GM12892 (cell line): ENCODE measurements around the gene SAMD4A.

Source experiments
- DNase-seq: peaks from one replicate; pipeline ENCODE4 v3.0.0; 2011; ENCODE audit not compliant: insufficient read length
- FAIRE-seq: peaks from 2 replicates; lab custom pipeline; 2011; peaks lifted over from hg19 to GRCh38; lab: Jason Lieb, UNC
- POLR2A ChIP-seq: IDR thresholded peaks from 2 replicates; pipeline ENCODE4 v1.6.1; 2011; ENCODE audit warnings: low read depth, low read length, control low read depth
- POLR2AphosphoS5 ChIP-seq: IDR thresholded peaks from 2 replicates; pipeline ENCODE4 v1.6.1; 2011; ENCODE audit warnings: low read depth, low read length, control low read depth
- TAF1 ChIP-seq: IDR thresholded peaks from 2 replicates; pipeline ENCODE4 v1.6.1; 2011; ENCODE audit warnings: low read depth, mild to moderate bottlenecking, control low read depth, low read length, borderline replicate concordance

SAMD4A gene

GRCh38 chr14:54815515-54815914 lies 248.6 kb downstream of the SAMD4A start:
- DNase-seq, result no peak
- no peak for FAIRE-seq
- TF ChIP-seq POLR2A, result no peak
- TF ChIP-seq POLR2AphosphoS5, result no peak
- no peak for TF ChIP-seq TAF1

- TF ChIP-seq POLR2AphosphoS5 (no peak), TAF1 (no peak), POLR2A (no peak)
- FAIRE-seq (no peak), DNase-seq (no peak)
Measured at GRCh38 chr14:54816450-54816849, 249.5 kb downstream of the SAMD4A start.

DNA sequence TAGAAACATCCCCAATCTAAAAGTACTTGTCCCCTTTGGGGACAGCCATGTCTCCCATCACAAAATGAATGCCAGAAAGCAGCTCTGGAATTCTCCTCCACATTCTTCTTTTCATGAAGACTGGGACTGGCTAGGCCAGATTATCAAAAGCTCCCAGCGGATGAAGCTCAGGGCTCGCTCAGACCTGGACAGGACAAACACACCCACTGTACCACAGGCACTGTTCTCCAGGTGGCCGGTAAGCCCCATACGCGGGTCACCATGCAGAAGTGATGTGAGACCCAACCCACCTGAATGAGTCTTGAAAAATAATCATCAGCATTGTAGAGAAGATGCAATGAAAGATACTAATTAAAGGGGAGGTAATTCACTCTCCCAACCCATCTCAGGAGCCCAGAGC lies 250.6 kb downstream of the SAMD4A start:
- no peak for DNase-seq
- TF ChIP-seq TAF1, result no peak
- no peak for TF ChIP-seq POLR2A
- no peak for TF ChIP-seq POLR2AphosphoS5
- no peak for FAIRE-seq

DNA sequence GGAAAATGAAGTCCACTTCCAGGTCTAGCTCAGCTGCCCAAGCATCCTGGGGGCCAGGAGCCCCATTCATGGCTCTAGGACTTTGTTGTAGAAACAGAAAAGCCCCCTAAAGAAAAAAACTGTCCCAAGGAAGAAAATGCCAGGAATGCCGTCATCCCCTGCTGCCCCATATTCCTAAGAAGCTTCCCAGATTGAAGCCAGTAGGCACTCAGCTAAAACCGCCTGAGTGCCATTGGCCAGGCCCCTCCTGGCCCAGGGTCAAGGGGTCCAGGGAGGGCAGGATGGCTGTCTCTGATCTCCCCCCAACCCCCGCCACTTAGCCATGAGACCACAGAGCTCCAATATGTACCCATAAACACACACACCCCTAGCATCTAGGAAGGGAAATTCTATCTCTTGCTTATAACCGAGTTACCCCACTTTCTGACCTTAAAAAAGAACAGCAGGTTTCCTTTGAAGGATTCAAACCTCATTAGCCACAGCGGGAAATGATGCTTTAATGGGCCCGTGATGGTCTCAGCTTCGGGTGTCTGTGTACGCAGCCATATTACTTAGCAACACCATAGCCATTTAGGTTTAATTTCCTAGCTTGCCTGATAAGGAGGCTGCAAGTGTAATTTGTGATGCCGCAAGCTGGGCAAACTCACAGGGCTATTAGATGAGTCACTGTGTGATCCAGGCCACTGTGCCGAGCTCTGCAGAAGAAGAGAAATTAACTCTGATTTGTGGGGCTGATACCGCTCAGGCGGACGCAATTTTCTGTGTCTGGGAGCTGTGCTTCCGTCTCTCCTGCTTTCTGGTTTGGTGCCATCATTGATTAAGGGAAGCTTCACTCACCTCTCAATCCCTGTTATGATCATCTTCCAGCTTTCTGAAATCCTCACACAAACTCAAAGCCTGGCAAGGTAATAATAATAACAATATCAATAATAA lies 251.5 kb downstream of the SAMD4A start:
- no peak for FAIRE-seq
- TF ChIP-seq TAF1 (no peak), POLR2AphosphoS5 (no peak), POLR2A (no peak)
- DNase-seq, result no peak

GRCh38 chr14:54822685-54823084 lies 255.8 kb downstream of the SAMD4A start:
- no peak for TF ChIP-seq POLR2AphosphoS5
- no peak for TF ChIP-seq POLR2A
- TF ChIP-seq TAF1, result no peak
- DNase-seq, result no peak
- FAIRE-seq, result no peak

DNA sequence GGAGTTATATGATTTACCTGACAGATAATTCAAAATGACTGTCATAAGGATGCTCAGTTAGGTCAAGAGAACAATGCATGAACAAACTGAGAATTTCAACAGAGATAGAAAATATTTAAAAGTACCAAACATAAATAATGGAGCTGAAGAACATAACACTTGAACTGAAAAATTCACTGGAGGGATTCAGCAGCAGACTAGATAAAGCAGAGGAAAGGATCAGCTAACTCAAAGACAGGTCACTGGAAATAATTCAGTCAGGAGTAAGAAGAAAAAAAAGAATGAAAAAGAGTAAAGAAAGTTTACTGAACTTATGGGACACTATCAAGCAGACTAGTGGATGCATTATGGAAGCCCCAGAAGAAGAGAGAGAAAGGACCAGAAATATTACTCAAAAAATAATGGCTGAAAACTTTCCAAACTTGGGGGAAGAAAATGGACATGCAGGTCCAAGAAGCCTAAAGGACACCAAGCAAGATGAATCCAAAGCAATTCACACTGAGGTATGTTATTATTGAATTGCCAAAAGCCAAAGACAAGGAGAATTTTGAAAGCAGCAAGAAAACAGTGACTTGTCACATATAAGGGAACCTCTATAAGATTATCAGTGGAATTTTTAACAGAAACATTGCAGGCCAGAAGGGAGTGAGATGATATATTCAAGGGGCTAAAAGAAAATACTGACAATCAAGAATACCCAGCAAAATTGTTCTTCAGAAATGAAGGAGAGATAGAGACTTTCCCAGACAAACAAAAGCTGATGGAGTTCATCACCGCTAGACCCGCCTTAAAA lies 257.0 kb downstream of the SAMD4A start:
- DNase-seq (no peak), FAIRE-seq (no peak)
- TF ChIP-seq TAF1 (no peak), POLR2A (no peak), POLR2AphosphoS5 (no peak)

DNA sequence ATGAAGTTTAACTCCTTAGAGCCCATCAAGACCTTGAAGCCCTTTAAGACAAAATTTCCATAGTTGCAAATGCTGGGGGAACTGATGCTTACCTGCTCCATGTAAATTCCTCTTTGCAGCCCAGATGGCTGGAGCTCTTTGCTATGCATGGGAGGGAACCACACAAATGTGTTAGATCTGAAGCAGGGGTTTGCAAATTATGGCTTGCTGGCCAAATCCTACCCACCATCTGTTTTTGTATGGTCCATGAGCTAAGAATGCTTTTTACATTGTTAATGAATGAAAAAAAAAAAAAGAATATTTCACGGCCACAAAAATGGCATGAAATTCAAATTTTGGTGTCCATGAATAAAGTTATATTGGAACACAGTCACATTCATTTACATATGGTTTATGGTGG lies 261.1 kb downstream of the SAMD4A start:
- no peak for TF ChIP-seq POLR2AphosphoS5
- TF ChIP-seq TAF1, result no peak
- no peak for TF ChIP-seq POLR2A
- no peak for DNase-seq
- no peak for FAIRE-seq

GRCh38 chr14:54829486-54830224 lies 262.7 kb downstream of the SAMD4A start:
- DNase-seq (no peak), FAIRE-seq (no peak)
- TF ChIP-seq TAF1 (no peak), POLR2AphosphoS5 (no peak), POLR2A (no peak)

DNA sequence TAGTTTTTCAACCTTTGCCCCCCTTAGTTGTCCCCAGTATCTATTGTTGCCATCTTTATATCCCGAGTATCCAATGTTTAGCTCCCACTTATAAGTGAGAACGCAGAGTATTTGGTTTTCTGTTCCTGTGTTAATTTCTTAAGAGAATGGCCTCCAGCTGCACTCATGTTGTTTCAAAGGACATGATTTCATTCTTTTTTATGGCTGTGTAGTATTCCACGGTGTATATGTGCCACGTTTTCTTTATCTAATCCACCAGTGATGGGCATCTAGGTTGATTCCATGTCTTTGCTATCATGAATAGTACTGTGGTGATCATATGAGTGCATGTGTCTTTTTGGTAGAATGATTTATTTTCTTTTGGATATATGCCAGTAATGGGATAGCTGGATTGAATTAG lies 263.7 kb downstream of the SAMD4A start:
- no peak for FAIRE-seq
- TF ChIP-seq POLR2AphosphoS5 (no peak), POLR2A (no peak)
- DNase-seq, result no peak

GRCh38 chr14:54834081-54834480 lies 267.2 kb downstream of the SAMD4A start:
- DNase-seq, result no peak
- FAIRE-seq, result no peak
- TF ChIP-seq TAF1, result no peak
- TF ChIP-seq POLR2AphosphoS5, result no peak
- no peak for TF ChIP-seq POLR2A

DNA sequence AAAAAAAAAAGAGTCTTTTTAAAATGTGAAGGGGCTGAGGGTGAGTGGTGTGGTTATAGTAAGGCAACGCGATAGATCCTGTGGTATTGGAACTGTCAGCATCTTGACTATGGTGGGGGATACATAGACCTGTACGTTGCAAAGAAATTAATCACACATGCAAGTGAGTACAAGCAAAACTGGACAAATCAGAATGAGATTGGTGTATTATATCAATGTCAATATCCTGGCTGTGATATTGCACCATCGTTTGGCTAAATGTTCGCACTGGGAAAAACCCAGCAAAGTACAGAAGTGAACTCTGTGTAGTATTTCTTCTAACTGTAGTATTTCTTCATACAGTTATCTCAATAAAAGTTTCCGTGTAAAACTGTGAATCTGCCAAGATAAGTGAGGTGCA lies 267.8 kb downstream of the SAMD4A start:
- FAIRE-seq (no peak), DNase-seq (no peak)
- no peak for TF ChIP-seq POLR2AphosphoS5
- no peak for TF ChIP-seq TAF1
- TF ChIP-seq POLR2A, result no peak
